Measurements from ENCODE around the gene PTPRN. TPM values are rescaled to one million over a fixed set of nuclear protein-coding genes. Genes with fewer than 3 reads are reported as not detected.

The PTPRN gene
- total and polyA plus RNA-seq, 2 of the 8 experiments (the other 6 are each of a cell fraction or from before 2014, with no cell fraction given), result 5.4 to 8.2 TPM

GRCh38 chr2:219243291-219243761, 65.9 kb downstream of the PTPRN start (continued):
- no peak for TF ChIP-seq FOSL1 (IDR thresholded peaks at IDR 0.05; ENCODE audit: insufficient read depth, low read depth, low read length)
- TF ChIP-seq TAF7 (optimal IDR thresholded peaks at IDR 0.05; ENCODE audit: borderline replicate concordance, low read depth, low read length), result no peak
- TF ChIP-seq HDAC6 (IDR thresholded peaks at IDR 0.05; ENCODE audit: low read depth, low read length), result no peak
- no peak for TF ChIP-seq CBX8 (IDR thresholded peaks at IDR 0.05; ENCODE audit: borderline replicate concordance, low read depth, low read length)
- TF ChIP-seq CHD2 (IDR thresholded peaks at IDR 0.05; ENCODE audit: low read length), result no peak
- no peak for TF ChIP-seq EGR1 (IDR thresholded peaks at IDR 0.05; ENCODE audit: borderline replicate concordance, low read depth, low read length)

MicroRNA genes within 50 kb of the gene (microRNA counts, 767-probe panel; counts per million panel counts)
- microRNA hsa-miR-153, result 879 counts per million, percentile 95 among the panel's probes with 10 or more counts

Small RNAs within 50 kb of the gene (microRNA-seq; reads per million reads assigned to microRNA genes)
- gene MIR153-1 (ENCODE audit: borderline microRNAs expressed in 2 of 2, borderline number of aligned reads in 2 of 2, borderline replicate concordance in 1 of 2), result 0 reads per million in 2 experiments

Small RNAs within 50 kb of the gene (small RNA-seq; reads per million reads assigned to genes)
- gene AC053503.3 (ENCODE audit: insufficient read depth) (not detected), gene MIR153-1 (ENCODE audit: insufficient read depth) (21.4 reads per million, percentile 92 among the genes with 10 or more reads in this experiment)

Other genes with a start within 250 kb of the PTPRN start
- not detected in 2 replicates for gene IHH, start 248.5 kb downstream of the PTPRN start, total RNA-seq (2021; fragmentation: NEBNext Ultra II Directional; extraction: Animal tissue kit (Norgen Biotek cat#: 25700))
- gene IHH, start 248.5 kb downstream of the PTPRN start, polyA plus RNA-seq (2011; rRNA removed), result 0.03 and 0.13 TPM in 2 replicates
- 22.7 and 25.7 TPM in 2 replicates for gene NHEJ1, start 148.6 kb downstream of the PTPRN start, total RNA-seq (2021; fragmentation: NEBNext Ultra II Directional; extraction: Animal tissue kit (Norgen Biotek cat#: 25700))
- gene NHEJ1, start 148.6 kb downstream of the PTPRN start, polyA plus RNA-seq (2011; rRNA removed), result 19.4 and 24.1 TPM in 2 replicates
- 0.84 and 0.90 TPM in 2 replicates for gene SLC23A3, start 139.4 kb downstream of the PTPRN start, total RNA-seq (2021; fragmentation: NEBNext Ultra II Directional; extraction: Animal tissue kit (Norgen Biotek cat#: 25700))
- 0.31 and 0.35 TPM in 2 replicates for gene SLC23A3, start 139.4 kb downstream of the PTPRN start, polyA plus RNA-seq (2011; rRNA removed)
- gene CNPPD1, start 132.5 kb downstream of the PTPRN start, total RNA-seq (2021; fragmentation: NEBNext Ultra II Directional; extraction: Animal tissue kit (Norgen Biotek cat#: 25700)), result 32.9 and 33.0 TPM in 2 replicates
- gene CNPPD1, start 132.5 kb downstream of the PTPRN start, polyA plus RNA-seq (2011; rRNA removed), result 35.9 and 44.8 TPM in 2 replicates
- 50.2 and 51.3 TPM in 2 replicates for gene RETREG2, start 131.1 kb downstream of the PTPRN start, total RNA-seq (2021; fragmentation: NEBNext Ultra II Directional; extraction: Animal tissue kit (Norgen Biotek cat#: 25700))
- 66.8 and 67.4 TPM in 2 replicates for gene RETREG2, start 131.1 kb downstream of the PTPRN start, polyA plus RNA-seq (2011; rRNA removed)
- 16.0 and 16.6 TPM in 2 replicates for gene ZFAND2B, start 102.6 kb downstream of the PTPRN start, total RNA-seq (2021; fragmentation: NEBNext Ultra II Directional; extraction: Animal tissue kit (Norgen Biotek cat#: 25700))
- 17.9 and 20.2 TPM in 2 replicates for gene ZFAND2B, start 102.6 kb downstream of the PTPRN start, polyA plus RNA-seq (2011; rRNA removed)
- 44.9 and 49.9 TPM in 2 replicates for gene ABCB6, start 90.4 kb downstream of the PTPRN start, total RNA-seq (2021; fragmentation: NEBNext Ultra II Directional; extraction: Animal tissue kit (Norgen Biotek cat#: 25700))
- 50.6 and 65.6 TPM in 2 replicates for gene ABCB6, start 90.4 kb downstream of the PTPRN start, polyA plus RNA-seq (2011; rRNA removed)
- 43.6 and 43.8 TPM in 2 replicates for gene ATG9A, start 79.8 kb downstream of the PTPRN start, total RNA-seq (2021; fragmentation: NEBNext Ultra II Directional; extraction: Animal tissue kit (Norgen Biotek cat#: 25700))
- 66.8 and 82.2 TPM in 2 replicates for gene ATG9A, start 79.8 kb downstream of the PTPRN start, polyA plus RNA-seq (2011; rRNA removed)
- 44.4 and 50.1 TPM in 2 replicates for gene ANKZF1, start 79.6 kb downstream of the PTPRN start, total RNA-seq (2021; fragmentation: NEBNext Ultra II Directional; extraction: Animal tissue kit (Norgen Biotek cat#: 25700))
- gene ANKZF1, start 79.6 kb downstream of the PTPRN start, polyA plus RNA-seq (2011; rRNA removed), result 32.5 and 43.7 TPM in 2 replicates
- gene GLB1L, start 64.0 kb downstream of the PTPRN start, total RNA-seq (2021; fragmentation: NEBNext Ultra II Directional; extraction: Animal tissue kit (Norgen Biotek cat#: 25700)), result 3.2 and 3.7 TPM in 2 replicates
- 3.7 and 4.0 TPM in 2 replicates for gene GLB1L, start 64.0 kb downstream of the PTPRN start, polyA plus RNA-seq (2011; rRNA removed)
- gene STK16, start 63.9 kb downstream of the PTPRN start, total RNA-seq (2021; fragmentation: NEBNext Ultra II Directional; extraction: Animal tissue kit (Norgen Biotek cat#: 25700)), result 17.0 and 21.3 TPM in 2 replicates
- 51.4 and 69.9 TPM in 2 replicates for gene STK16, start 63.9 kb downstream of the PTPRN start, polyA plus RNA-seq (2011; rRNA removed)
- 0.24 TPM in 1 of 2 replicates, not detected in the other for gene TUBA4B, start 56.2 kb downstream of the PTPRN start, total RNA-seq (2021; fragmentation: NEBNext Ultra II Directional; extraction: Animal tissue kit (Norgen Biotek cat#: 25700))
- 0.08 and 0.25 TPM in 2 replicates for gene TUBA4B, start 56.2 kb downstream of the PTPRN start, polyA plus RNA-seq (2011; rRNA removed)
- gene TUBA4A, start 55.5 kb downstream of the PTPRN start, total RNA-seq (2021; fragmentation: NEBNext Ultra II Directional; extraction: Animal tissue kit (Norgen Biotek cat#: 25700)), result 59.5 and 67.3 TPM in 2 replicates
- 172 and 174 TPM in 2 replicates for gene TUBA4A, start 55.5 kb downstream of the PTPRN start, polyA plus RNA-seq (2011; rRNA removed)
- 26.3 and 33.5 TPM in 2 replicates for gene DNAJB2, start 30.0 kb downstream of the PTPRN start, total RNA-seq (2021; fragmentation: NEBNext Ultra II Directional; extraction: Animal tissue kit (Norgen Biotek cat#: 25700))
- 21.0 and 28.6 TPM in 2 replicates for gene DNAJB2, start 30.0 kb downstream of the PTPRN start, polyA plus RNA-seq (2011; rRNA removed)
- gene RESP18, start 23.3 kb upstream of the PTPRN start, total RNA-seq (2021; fragmentation: NEBNext Ultra II Directional; extraction: Animal tissue kit (Norgen Biotek cat#: 25700)), result not detected in 2 replicates
- 0.11 TPM in 1 of 2 replicates, not detected in the other for gene RESP18, start 23.3 kb upstream of the PTPRN start, polyA plus RNA-seq (2011; rRNA removed)
- gene DNPEP, start 78.5 kb upstream of the PTPRN start, total RNA-seq (2021; fragmentation: NEBNext Ultra II Directional; extraction: Animal tissue kit (Norgen Biotek cat#: 25700)), result 59.8 and 64.2 TPM in 2 replicates
- gene DNPEP, start 78.5 kb upstream of the PTPRN start, polyA plus RNA-seq (2011; rRNA removed), result 109 and 142 TPM in 2 replicates
- 1.5 and 1.8 TPM in 2 replicates for gene DES, start 109.0 kb upstream of the PTPRN start, total RNA-seq (2021; fragmentation: NEBNext Ultra II Directional; extraction: Animal tissue kit (Norgen Biotek cat#: 25700))
- 3.8 and 4.3 TPM in 2 replicates for gene DES, start 109.0 kb upstream of the PTPRN start, polyA plus RNA-seq (2011; rRNA removed)
- 32.0 and 36.7 TPM in 2 replicates for gene SPEG, start 125.4 kb upstream of the PTPRN start, total RNA-seq (2021; fragmentation: NEBNext Ultra II Directional; extraction: Animal tissue kit (Norgen Biotek cat#: 25700))
- 19.9 and 37.1 TPM in 2 replicates for gene SPEG, start 125.4 kb upstream of the PTPRN start, polyA plus RNA-seq (2011; rRNA removed)
- 34.3 and 35.3 TPM in 2 replicates for gene GMPPA, start 189.5 kb upstream of the PTPRN start, total RNA-seq (2021; fragmentation: NEBNext Ultra II Directional; extraction: Animal tissue kit (Norgen Biotek cat#: 25700))
- gene GMPPA, start 189.5 kb upstream of the PTPRN start, polyA plus RNA-seq (2011; rRNA removed), result 98.8 and 101 TPM in 2 replicates
- 0.19 and 0.22 TPM in 2 replicates for gene ASIC4, start 205.1 kb upstream of the PTPRN start, total RNA-seq (2021; fragmentation: NEBNext Ultra II Directional; extraction: Animal tissue kit (Norgen Biotek cat#: 25700))
- gene ASIC4, start 205.1 kb upstream of the PTPRN start, polyA plus RNA-seq (2011; rRNA removed), result 0.12 and 0.30 TPM in 2 replicates
- gene CHPF, start 234.4 kb upstream of the PTPRN start, total RNA-seq (2021; fragmentation: NEBNext Ultra II Directional; extraction: Animal tissue kit (Norgen Biotek cat#: 25700)), result 62.9 and 68.1 TPM in 2 replicates
- 67.3 and 103 TPM in 2 replicates for gene CHPF, start 234.4 kb upstream of the PTPRN start, polyA plus RNA-seq (2011; rRNA removed)
- 10.2 and 11.0 TPM in 2 replicates for gene TMEM198, start 234.6 kb upstream of the PTPRN start, total RNA-seq (2021; fragmentation: NEBNext Ultra II Directional; extraction: Animal tissue kit (Norgen Biotek cat#: 25700))
- 10.4 and 15.4 TPM in 2 replicates for gene TMEM198, start 234.6 kb upstream of the PTPRN start, polyA plus RNA-seq (2011; rRNA removed)